Stimulated activated CD4-positive, alpha-beta T cell treated with anti-CD3 and anti-CD28 coated beads, Interleukin-1b, Interleukin-23, amount 100 ng/mL, for 48 hours (primary cell): ENCODE measurements around the gene IL31.
A peak's percentile ranks its signal among the peaks of the same experiment; 100 is the strongest.

Experiments used
- DNase-seq: peaks from one replicate; pipeline ENCODE4 v3.0.0-alpha.2; 2020

IL31 gene

GRCh38 chr12:122126713-122127597 lies 47.1 kb downstream of the IL31 start:
- no peak for DNase-seq

- no peak for DNase-seq
These were observed 47.7 kb downstream of the IL31 start for GRCh38 chr12:122126342-122126635.

- no peak for DNase-seq
These were observed 48.3 kb downstream of the IL31 start for GRCh38 chr12:122125452-122126341.

- no peak for DNase-seq
These were observed 49.7 kb downstream of the IL31 start for GRCh38 chr12:122124370-122124769.

- DNase-seq: no peak
These were observed 50.3 kb downstream of the IL31 start for GRCh38 chr12:122123761-122124145.

GRCh38 chr12:122123051-122123760 lies 50.8 kb downstream of the IL31 start:
- DNase-seq: peak; percentile 67
